Measurements from ENCODE around the gene SPACDR.

Gene SPACDR

DNA sequence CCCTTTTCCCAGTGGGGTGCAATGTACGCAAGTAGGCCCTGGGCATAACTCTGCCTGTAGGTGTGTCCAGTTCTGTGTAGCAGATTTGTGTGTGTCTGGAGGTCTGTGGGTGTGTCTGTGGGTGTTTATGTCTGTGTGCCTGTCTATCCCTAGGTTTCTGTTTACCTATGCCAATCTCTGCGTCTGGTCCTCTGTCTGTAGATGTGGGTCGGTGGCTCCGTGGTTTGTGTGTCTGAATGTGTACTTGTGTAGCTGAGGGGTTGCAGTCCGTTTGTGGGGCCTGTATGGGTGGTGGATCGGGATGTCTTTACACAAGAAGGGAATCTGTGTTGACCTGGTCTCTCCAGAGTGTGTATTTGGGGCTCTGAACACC is 20.6 kb upstream of the SPACDR start:
- DNase-seq = no peak

DNA sequence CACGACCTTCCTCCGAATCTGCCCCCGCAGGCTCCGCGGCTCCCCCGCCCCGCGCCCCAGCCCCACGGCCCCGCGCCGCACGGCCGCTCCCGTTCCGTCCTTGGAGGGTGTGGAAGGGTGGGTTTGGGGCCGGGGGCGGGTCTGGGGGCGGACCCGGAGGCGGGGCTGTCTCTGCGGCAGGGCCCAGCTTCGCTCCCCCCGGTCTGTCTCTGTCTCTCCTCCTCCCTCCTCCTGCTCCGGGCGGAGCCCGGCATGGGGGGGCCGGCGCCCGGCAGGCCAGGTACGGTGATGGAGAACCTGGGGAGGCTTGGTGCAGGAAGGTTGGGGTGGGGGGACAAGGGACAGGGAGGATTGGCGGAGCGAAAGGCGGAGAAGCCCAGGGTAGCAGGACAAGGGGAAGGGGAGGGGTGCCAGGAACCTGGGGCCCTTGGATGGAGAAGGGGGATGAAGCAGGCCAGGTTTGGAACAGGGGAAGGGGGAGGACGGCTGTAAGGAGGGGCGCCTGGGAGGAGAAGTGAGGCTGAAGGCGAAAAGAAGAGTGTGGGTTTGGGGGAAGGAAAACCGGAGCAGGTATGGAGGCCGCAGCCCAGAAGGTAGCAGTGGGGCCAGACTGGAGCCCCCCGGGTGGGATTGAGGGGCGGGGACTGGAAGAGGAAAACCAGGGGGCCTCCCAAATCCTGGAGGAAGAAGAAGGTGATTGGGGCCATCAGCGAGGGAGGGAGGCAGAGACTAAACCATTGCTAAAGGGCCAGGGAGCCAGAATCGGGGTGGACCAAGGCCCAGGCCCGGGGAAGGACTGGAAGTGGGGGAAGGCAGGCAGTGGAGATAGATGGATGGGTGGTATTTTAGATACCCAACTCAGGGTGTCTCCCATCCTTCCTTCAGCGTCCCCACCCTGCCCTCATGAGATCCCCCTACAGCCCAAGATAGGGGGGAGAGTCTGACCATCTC is 19.9 kb upstream of the SPACDR start, which contains the start of gene NYAP1:
Gene NYAP1, plus strand, starts transcription at position 206 of the 951 bp plus-strand sequence. CDS start 1,385 bp downstream, outside the sequence.
- peak; percentile 57 for DNase-seq

DNA sequence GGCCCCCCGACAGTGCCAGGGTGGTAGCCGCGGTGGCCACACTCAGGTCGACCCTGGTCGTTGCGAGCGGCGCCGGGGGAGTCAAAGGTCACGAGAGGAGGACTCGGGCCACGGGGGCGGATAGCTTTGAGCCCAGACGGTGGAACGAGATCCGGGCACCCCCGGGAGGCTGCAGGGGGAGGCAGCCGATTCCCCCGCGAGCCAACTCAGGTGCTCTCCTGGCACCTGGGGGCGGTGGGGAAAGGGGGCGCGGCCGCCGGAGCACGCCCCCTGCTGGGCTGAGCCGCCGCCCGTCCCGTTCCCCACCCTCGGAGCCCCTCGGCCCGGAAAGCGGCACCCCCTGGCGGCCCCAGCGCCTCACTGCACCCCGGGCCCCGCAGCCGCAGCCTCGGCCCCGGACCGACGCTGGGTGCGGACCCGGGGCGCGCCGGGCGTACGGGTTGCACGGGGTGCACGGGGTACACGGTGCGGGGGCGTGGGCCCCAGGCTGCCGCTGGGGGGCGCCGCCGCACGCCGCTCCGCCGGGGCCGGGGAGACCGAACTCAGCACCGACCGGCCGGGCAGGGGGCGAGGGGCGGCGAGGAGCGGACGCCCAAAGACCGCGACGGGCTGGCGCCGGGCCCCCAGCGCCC is 19.1 kb upstream of the SPACDR start:
- peak; percentile 86 for DNase-seq

GRCh38 chr7:100482728-100483089 is 18.6 kb upstream of the SPACDR start:
- no peak for DNase-seq

DNA sequence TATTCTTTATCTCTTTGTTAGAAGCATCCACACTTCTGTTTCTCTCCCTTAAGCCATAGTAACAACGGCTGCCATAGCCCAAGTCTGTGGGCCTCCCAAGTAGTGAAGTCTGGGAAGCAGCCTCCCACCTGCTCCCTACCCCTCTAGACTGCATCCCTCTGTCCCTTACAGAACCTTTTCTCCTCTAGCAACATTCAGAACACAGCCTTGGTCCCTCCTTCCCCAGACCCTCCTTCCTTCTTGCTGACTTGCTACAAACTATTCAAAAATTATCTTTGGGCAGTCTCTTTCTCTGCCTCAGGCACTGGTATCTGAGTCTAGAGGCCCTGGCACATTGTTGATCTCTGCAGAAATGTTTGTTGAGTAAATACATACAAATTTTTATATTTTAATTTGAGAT is 17.4 kb upstream of the SPACDR start:
- DNase-seq = no peak

GRCh38 chr7:100478958-100479660 is 15.0 kb upstream of the SPACDR start, which contains the start of gene TSC22D4:
Gene TSC22D4 (minus strand): TSS chr7:100479214. CDS start chr7:100478038, 1,176 bp downstream.
- peak; percentile 88 for DNase-seq

- no peak for DNase-seq
Observed at GRCh38 chr7:100477871-100478267, 13.8 kb upstream of the SPACDR start.

GRCh38 chr7:100476903-100477870 is 13.1 kb upstream of the SPACDR start:
- DNase-seq = peak; percentile 46

- DNase-seq = no peak
Observed at GRCh38 chr7:100476101-100476780, 12.2 kb upstream of the SPACDR start.

DNA sequence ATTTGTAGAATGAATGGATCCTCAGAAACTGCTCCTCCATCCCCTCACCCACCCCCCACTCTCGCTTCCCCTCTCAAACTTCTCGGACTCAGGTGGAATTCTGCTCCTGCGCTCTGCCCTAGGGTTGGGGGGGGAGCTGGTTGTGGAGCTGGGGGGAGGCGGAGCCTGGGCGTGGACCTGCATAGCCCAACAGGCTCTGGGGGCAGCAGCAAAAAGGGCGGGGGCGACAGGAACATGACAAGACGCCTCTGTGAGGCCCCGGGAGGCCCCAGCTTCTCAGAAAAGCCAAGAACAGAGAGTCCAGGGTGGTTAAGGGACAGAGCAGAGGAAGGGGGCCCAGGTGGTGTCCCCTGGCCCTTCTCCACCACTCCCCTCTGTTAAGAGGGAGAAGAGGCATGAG is 11.5 kb upstream of the SPACDR start:
- DNase-seq = peak; percentile 40

DNA sequence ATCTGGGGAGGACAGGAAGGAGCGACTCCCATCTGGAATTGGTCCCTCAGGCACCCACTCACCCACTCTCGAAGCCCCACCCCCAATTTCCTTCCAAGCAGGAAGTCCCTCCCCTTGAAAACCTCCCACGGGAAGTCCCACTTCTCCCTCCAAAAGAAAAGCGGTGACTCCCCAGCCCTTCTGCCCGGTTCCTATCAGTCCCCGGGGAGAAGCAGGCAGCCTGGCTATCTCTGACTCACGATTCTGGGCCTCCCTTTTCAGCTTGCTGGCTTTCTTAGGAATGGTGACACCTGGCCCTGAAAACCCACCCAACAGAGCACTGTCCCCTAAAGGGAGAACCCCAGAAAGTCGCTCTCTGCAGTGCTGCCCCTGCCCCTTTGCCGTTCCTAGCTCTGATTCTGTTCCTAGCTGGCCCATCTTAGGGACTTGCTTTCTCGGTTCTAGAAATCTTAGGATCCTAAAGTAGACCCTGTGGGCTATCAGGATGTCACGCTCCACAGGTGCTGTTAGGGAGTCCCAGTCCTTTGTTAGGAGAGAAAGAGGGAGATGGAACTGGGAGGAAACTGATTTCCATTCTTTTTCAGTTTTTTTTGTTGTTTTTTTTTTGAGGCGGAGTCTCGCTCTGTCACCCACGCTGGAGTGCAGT is 8.9 kb upstream of the SPACDR start:
- no peak for DNase-seq

DNA sequence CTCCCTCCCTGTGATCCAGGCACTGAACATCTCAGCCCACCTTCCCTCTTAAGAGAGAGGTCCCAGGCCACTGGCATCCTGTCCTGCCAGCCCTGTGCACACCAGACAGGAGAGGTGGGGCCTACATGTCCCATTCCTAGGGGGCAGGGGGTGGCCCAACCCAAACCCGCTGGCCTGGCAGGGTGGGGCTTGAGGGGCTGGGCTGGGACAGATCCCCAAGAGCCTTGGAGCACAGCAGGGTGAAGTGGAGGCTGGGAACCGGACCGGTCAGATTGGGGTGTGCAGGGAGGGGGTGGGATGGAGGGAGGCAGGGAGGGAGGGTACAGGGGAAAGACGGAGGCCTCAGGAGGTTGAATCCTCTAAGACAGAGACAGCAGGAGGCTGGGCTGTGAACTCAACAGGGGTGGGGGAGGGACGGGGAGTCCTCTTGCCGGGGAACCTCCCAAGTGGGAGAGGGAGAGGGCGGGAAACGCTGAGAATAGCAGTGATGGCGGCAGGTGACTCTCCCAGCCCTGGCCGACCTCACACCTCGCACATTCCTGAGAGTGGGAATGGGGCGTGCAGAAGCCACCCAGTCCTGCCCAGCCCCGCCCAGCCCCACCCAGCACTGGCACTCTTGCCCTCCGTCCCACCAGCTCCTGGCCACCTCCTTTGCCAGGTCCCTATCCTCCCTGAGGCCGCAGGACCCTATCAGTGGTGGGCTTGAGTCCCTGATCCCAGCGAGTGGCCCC is 8.2 kb upstream of the SPACDR start:
- no peak for DNase-seq

- no peak for DNase-seq
Observed at GRCh38 chr7:100471021-100471420, 7.0 kb upstream of the SPACDR start.

DNA sequence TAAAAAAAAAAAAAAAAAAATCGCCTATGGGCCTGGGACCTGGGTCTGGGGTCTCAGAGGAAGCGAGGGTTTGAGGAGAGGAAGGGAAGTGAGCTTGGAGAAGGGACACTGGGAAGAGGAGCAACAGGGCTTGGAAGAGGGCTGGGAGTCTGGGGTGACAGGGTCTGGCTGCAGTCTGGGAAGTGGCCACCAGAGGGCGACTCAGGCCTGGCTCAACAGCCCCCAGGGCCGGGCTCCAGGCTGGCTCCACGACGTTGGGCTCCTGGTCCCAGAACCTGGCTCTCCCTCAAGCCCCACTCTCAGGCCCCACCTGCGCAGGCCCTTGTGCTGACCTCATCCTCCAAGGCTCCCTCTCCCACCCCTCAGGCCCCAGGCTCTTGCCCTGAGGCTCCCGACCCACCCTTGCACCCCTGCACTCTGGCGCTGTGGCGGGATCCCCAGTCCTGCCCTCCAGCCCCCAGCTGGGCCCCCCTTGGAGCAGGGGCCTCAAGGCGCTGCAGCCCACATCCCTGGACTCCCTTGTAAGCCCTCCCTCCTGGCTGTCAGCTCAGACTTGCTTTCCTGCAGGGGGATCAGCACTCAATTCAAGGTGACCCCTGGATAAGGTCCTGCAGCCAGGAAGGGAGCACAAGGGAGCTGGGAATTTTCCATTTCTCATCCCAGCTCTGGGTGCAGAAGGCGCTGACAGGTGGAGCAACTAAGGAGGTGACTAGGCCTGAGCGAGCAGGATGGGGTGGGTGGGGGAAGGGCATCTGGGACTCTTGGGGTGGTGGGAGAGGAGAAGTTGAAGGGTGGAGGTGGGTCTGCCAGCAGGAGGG is 5.4 kb upstream of the SPACDR start:
- peak; percentile 90 for DNase-seq

DNA sequence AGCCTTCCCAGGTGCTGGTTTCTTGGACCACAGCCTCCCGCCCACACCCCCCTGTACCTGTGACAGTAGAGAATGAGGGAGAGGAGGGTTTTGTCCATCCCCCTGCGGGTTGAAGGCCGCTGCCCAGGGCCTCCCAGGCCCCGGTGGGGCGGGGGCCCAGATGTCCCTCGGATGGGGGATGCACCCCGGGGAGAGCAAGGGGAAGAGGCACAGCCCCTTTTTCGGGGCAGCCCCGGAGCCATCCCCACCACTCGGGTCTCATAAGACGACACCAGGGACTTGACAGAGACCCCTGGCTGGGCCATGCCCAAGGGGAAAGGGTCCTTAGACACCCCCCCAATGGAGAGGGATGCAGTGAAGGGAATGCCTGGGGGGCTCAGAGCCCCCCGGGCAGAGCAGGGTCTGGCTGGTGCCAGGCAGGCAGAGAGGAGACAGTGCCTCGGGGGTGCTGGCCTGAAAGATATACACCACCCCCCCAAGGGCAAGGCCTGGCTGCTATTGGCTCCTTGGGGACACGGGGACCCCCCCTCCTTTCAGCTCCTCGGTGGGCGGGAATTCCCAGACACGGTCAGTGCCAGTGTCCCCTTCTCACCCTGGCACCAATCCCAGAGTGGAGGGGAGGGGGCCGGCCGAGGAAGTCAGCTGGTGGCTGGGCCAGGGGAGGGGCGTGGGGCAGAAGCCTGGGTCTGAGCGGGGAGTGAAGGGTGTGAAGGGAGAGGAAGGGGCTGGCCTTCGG is 3.7 kb upstream of the SPACDR start:
- no peak for DNase-seq

DNA sequence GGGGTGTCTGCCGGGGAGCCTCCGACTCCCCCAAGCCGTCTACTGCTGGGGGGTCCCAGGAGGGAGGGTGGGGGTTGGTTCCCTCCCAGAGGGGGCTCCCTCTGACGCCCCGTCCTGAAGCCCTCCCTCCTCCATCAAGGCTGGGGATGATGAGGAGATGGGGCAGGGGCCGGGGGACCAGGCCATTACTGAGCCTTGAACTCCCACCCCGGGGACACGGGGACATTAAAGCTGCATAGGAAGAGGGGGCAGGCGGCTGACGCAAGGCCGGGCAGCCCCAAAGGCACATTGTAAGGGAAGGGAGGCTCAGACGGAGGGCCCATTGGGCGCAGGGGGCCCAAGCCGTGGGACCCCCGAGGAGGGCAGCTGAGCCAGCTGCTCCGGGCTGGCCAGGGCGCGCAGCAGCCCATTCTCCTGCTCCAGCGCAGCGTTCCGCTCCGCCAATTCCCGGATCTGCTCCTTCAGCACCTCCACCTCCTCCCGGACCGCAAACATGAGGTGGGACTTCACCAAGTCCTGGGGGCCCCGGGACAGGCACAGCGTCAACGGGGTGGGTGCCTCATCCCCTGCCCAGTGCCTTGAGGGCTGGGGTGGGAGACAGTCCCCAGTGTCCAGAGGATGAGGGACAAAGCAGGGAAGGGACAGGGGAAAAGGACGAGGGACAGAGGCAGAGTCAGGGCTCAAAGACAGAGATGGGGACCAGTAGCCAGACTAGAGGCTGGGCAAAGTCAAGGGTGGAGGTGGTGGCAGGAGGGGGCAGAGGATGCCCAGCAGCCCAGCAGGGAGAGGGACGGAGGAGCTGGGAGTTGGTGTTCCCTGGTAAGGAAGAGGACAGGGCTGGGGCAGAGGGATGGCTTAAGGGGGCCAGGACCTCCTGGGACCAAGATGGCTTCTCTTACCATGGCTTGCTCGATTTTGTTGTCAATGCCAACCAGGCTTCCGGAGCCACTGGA is 2.9 kb upstream of the SPACDR start:
- DNase-seq = no peak

- DNase-seq = no peak
Observed at GRCh38 chr7:100465702-100466311, 1.7 kb upstream of the SPACDR start.
